PC-9 (cell line): ENCODE measurements around the gene ADAMTS12. TPM values are rescaled to one million over a fixed set of nuclear protein-coding genes. Genes with fewer than 3 reads are reported as not detected.

Source experiments
- BruUV-seq: library from RNA; stranded (reverse); fragments of 400-500 nt; replicated peaks from 2 replicates; lab custom pipeline; 2021; lab: Mats Ljungman, UMichigan
- CTCF ChIA-PET: fragments of 300-600 bp; sonication (Branson Sonifier 250); formaldehyde crosslinking; loops from one replicate; lab custom pipeline; 2022; ENCODE audit warnings: antibody characterized with exemption; lab: Charles Lee
- POLR2A ChIA-PET: fragments of 300-600 bp; sonication (Branson Sonifier 250); formaldehyde crosslinking; loops from one replicate; lab custom pipeline; 2022; ENCODE audit warnings: antibody characterized with exemption; ENCODE audit not compliant: unreplicated experiment; lab: Charles Lee
- DNase-seq, 2 experiments: peaks; one replicate each; pipeline versions ENCODE4 v3.0.0 to v3.0.0-alpha.2; 2015 to 2022; ENCODE audit warnings: mixed read lengths in 1 of 2
- H2AFZ ChIP-seq: fragments of 200-600 bp; sonication (generic); 2 replicates; pipeline ENCODE4 v1.8.1; 2017; ENCODE audit warnings: antibody characterized with exemption
- H3F3A ChIP-seq: fragments of 200-600 bp; sonication (generic); 2 replicates; pipeline ENCODE4 v1.8.1; 2017; ENCODE audit warnings: antibody characterized with exemption, mild to moderate bottlenecking, low read depth; ENCODE audit not compliant: insufficient read depth
- H3K27ac ChIP-seq: fragments of 200-600 bp; sonication (generic); 2 replicates; pipeline ENCODE4 v1.6.1; 2016; ENCODE audit warnings: mixed run types
- H3K27me3 ChIP-seq: fragments of 200-600 bp; sonication (generic); 2 replicates; pipeline ENCODE4 v1.6.1; 2016; ENCODE audit warnings: low read depth, mixed run types; ENCODE audit not compliant: insufficient read depth
- H3K36me3 ChIP-seq: fragments of 200-600 bp; sonication (generic); 2 replicates; pipeline ENCODE4 v1.6.1; 2016; ENCODE audit warnings: low read depth, mixed run types
- H3K4me1 ChIP-seq: fragments of 200-600 bp; sonication (generic); replicated peaks from 2 replicates; pipeline ENCODE4 v1.6.1; 2016; ENCODE audit warnings: mixed run types; ENCODE audit not compliant: insufficient read depth
- H3K4me2 ChIP-seq: fragments of 200-600 bp; sonication (generic); 2 replicates; pipeline ENCODE4 v1.6.1; 2017; ENCODE audit warnings: mixed run types
- H3K4me3 ChIP-seq: fragments of 200-600 bp; sonication (generic); 2 replicates; pipeline ENCODE4 v1.6.1; 2016; ENCODE audit warnings: mixed run types
- H3K79me2 ChIP-seq: fragments of 200-600 bp; sonication (generic); 2 replicates; pipeline ENCODE4 v1.6.1; 2017; ENCODE audit warnings: low read depth, mixed run types
- H3K9me2 ChIP-seq: fragments of 200-600 bp; sonication (generic); 2 replicates; pipeline ENCODE4 v1.8.1; 2017; ENCODE audit warnings: mild to moderate bottlenecking; ENCODE audit not compliant: insufficient read depth
- H3K9me3 ChIP-seq: fragments of 200-600 bp; sonication (generic); 2 replicates; pipeline ENCODE4 v1.8.1; 2016; ENCODE audit warnings: low read depth; ENCODE audit not compliant: insufficient read depth
- H4K20me1 ChIP-seq: fragments of 200-600 bp; sonication (generic); 2 replicates; pipeline ENCODE4 v1.8.1; 2017; ENCODE audit not compliant: insufficient read depth
- EZH2 ChIP-seq: fragments of 200-600 bp; sonication (generic); IDR thresholded peaks from 2 replicates; pipeline ENCODE4 v1.8.0; 2017; ENCODE audit warnings: antibody characterized with exemption, low read depth
- intact Hi-C: fragments of 100-400 bp; cut with micrococcal nuclease; formaldehyde crosslinking; loops from one replicate; pipeline ENCODE4 v1.10.0; 2022; ENCODE audit not compliant: unreplicated experiment
- total RNA-seq: library from RNA; stranded (reverse); gene quantifications from 2 replicates; pipeline ENCODE4 v1.2.3, GENCODE V29; 2021
- TF ChIP-seq, protein P1 (sequence below): fragments of 200-600 bp; sonication (generic); conservative IDR thresholded peaks from 2 replicates; pipeline ENCODE4 v1.6.1; 2017; ENCODE audit warnings: mixed run types, antibody characterized with exemption, mild to moderate bottlenecking, moderate library complexity

ADAMTS12 gene
- total RNA-seq, 1 experiment from 2014 or later: 103 TPM

GRCh38 chr5:33701251-33701650 lies 190.5 kb downstream of the ADAMTS12 start:
- Histone ChIP-seq H3K9me3 (peaks cover 7% of the 10 kb centered on the region), H2AFZ (no peak overlapping the region), H3K27ac (no peak overlapping the region), H3K36me3 (no peaks in the 10 kb centered on the region), H3F3A (peaks cover 8% of the 10 kb centered on the region), H3K9me2 (no peaks in the 10 kb centered on the region; the same call in 1 of the 2 replicates), H3K79me2 (peaks cover 14% of the 10 kb centered on the region), H3K4me1 (no peaks in the 10 kb centered on the region), H3K4me3 (no peak overlapping the region), H4K20me1 (no peaks in the 10 kb centered on the region), H3K4me2 (no peak overlapping the region), H3K27me3 (no peaks in the 10 kb centered on the region)
- BruUV-seq: no TSS peak
- POLR2A ChIA-PET: interaction anchor here (0.5 kb wide), 1 partner anchor 37 kb away, joined by 4 read pairs; no protein-coding TSS in a partner anchor
- CTCF ChIA-PET: interaction anchor here (0.5 to 0.6 kb wide), 2 partner anchors 99 to 269 kb away, joined by 3 read pairs; no protein-coding TSS in a partner anchor
- intact Hi-C loops: no loop called here
- no peak for DNase-seq
- TF ChIP-seq, protein P1, sequence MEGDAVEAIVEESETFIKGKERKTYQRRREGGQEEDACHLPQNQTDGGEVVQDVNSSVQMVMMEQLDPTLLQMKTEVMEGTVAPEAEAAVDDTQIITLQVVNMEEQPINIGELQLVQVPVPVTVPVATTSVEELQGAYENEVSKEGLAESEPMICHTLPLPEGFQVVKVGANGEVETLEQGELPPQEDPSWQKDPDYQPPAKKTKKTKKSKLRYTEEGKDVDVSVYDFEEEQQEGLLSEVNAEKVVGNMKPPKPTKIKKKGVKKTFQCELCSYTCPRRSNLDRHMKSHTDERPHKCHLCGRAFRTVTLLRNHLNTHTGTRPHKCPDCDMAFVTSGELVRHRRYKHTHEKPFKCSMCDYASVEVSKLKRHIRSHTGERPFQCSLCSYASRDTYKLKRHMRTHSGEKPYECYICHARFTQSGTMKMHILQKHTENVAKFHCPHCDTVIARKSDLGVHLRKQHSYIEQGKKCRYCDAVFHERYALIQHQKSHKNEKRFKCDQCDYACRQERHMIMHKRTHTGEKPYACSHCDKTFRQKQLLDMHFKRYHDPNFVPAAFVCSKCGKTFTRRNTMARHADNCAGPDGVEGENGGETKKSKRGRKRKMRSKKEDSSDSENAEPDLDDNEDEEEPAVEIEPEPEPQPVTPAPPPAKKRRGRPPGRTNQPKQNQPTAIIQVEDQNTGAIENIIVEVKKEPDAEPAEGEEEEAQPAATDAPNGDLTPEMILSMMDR: no peak
- no peak for TF ChIP-seq EZH2

- no peak for TF ChIP-seq EZH2
- TF ChIP-seq, protein P1: no peak
- POLR2A ChIA-PET: interaction anchor here (0.6 kb wide), 2 partner anchors 123 to 135 kb away, joined by 3 read pairs; no protein-coding TSS in a partner anchor
- Histone ChIP-seq H3K4me3 (no peak overlapping the region), H3K4me2 (no peak overlapping the region), H3K9me3 (peaks cover 13% of the 10 kb centered on the region; the same call in 1 of the 2 replicates), H3K27me3 (no peaks in the 10 kb centered on the region), H3K4me1 (peaks cover 9% of the 10 kb centered on the region), H3K79me2 (peaks cover 24% of the 10 kb centered on the region), H3K36me3 (0 out of 2 replicates have a peak, but pooled peaks cover 8% of the 10 kb centered on the region), H3K27ac (no peak overlapping the region), H3F3A (0 out of 2 replicates have a peak, but pooled peaks cover 13% of the 10 kb centered on the region), H4K20me1 (no peaks in the 10 kb centered on the region), H2AFZ (no peak overlapping the region), H3K9me2 (no peaks in the 10 kb centered on the region)
- no TSS peak for BruUV-seq
- DNase-seq: no peak
- CTCF ChIA-PET: no interaction called here
- intact Hi-C loops: no loop called here
These were observed 195.4 kb downstream of the ADAMTS12 start for GRCh38 chr5:33696411-33696810.

GRCh38 chr5:33692980-33693379 lies 198.8 kb downstream of the ADAMTS12 start:
- ChIA-PET CTCF (no interaction called here), POLR2A (interaction anchor here (0.7 kb wide), 1 partner anchor 892 kb away, joined by 4 read pairs; no protein-coding TSS in a partner anchor)
- Histone ChIP-seq H3F3A (0 out of 2 replicates have a peak, but pooled peaks cover 13% of the 10 kb centered on the region), H3K4me3 (no peak overlapping the region), H4K20me1 (no peaks in the 10 kb centered on the region), H3K4me1 (peaks cover 9% of the 10 kb centered on the region), H3K9me2 (no peaks in the 10 kb centered on the region), H3K9me3 (peaks cover 13% of the 10 kb centered on the region; the same call in 1 of the 2 replicates), H2AFZ (no peak overlapping the region), H3K36me3 (0 out of 2 replicates have a peak, but pooled peaks cover 8% of the 10 kb centered on the region), H3K79me2 (peaks cover 33% of the 10 kb centered on the region), H3K4me2 (no peak overlapping the region), H3K27ac (no peak overlapping the region), H3K27me3 (no peaks in the 10 kb centered on the region)
- no TSS peak for BruUV-seq
- TF ChIP-seq EZH2: no peak
- TF ChIP-seq, protein P1: no peak
- no peak for DNase-seq
- intact Hi-C loops: no loop called here
